Measurements from ENCODE around the gene ARHGAP28. TPM values are rescaled to one million over a fixed set of nuclear protein-coding genes. Genes with fewer than 3 reads are reported as not detected.

The ARHGAP28 gene
- polyA plus RNA-seq, 1 experiment: 5.3 TPM

GRCh38 chr18:6901286-6901926 lies 171.9 kb downstream of the ARHGAP28 start:
- H3K36me3 ChIP-seq (ENCODE audit: control insufficient read depth, insufficient read depth, low read length): no peaks in the 10 kb centered on the region
- no peaks in the 10 kb centered on the region for H3K27me3 ChIP-seq (ENCODE audit: control insufficient read depth, insufficient read depth, low read length)
- POLR2A ChIA-PET: no interaction called here
- no peak for TF ChIP-seq CTCF (IDR thresholded peaks at IDR 0.05; ENCODE audit: insufficient read depth, low read depth, low read length)
- no peak for DNase-seq (ENCODE audit: low read depth)
- no peak overlapping the region for H3K4me3 ChIP-seq (ENCODE audit: low read depth, low read length)
- CTCF ChIA-PET: no interaction called here

GRCh38 chr18:6917072-6917471 lies 187.6 kb downstream of the ARHGAP28 start:
- DNase-seq (ENCODE audit: low read depth): no peak
- Histone ChIP-seq H3K4me3 (ENCODE audit: low read depth, low read length) (no peak overlapping the region), H3K27me3 (ENCODE audit: control insufficient read depth, insufficient read depth, low read length) (no peaks in the 10 kb centered on the region), H3K36me3 (ENCODE audit: control insufficient read depth, insufficient read depth, low read length) (no peaks in the 10 kb centered on the region)
- POLR2A ChIA-PET: no interaction called here
- no peak for TF ChIP-seq CTCF (IDR thresholded peaks at IDR 0.05; ENCODE audit: insufficient read depth, low read depth, low read length)
- CTCF ChIA-PET: interaction anchor here (0.7 to 7.5 kb wide), 2 partner anchors 77 to 261 kb away, joined by 3 to 72 read pairs; no protein-coding TSS in a partner anchor

DNA sequence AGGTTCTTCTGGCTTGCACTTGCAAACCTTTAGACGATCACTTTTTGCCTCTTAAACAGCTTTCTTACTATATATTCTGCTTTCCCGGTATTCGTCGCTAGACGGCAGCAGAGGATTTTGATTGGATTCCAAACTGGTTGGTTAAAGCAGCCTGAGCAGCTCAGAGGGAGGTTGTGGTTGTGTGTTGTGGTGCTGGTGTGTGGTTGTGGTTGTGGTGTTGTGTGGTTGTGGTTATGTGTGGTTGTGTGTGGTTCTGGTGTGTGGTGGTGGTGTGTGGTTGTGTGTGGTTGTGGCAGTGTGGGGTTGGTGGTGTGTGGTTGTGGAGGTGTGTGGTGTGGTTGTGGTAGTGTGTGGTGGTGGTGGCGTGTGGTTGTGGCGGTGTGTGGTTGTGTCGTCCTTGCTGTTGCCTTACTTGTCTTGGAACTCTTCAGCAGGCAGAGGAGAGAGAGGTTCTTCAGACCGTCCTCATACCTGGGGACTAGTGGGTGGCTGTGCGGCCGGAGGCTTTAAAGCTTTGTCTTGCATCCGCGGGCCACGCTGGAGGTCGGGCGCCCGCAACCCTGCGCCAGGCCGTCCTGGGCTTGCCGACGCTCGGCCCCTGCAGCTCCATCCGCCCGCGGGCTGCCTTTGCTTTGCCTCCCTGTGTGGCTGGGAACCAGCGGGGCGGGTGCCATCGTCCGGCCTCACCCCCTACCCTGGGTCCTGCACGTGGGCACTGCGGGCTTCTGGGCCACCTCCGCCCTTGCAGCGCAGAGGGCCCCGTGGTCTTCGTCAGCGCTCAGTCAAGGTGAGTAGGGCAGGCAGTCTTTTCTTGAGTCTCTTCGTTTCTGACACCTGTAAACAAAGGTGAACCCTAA lies 190.8 kb downstream of the ARHGAP28 start:
- ChIA-PET POLR2A (interaction anchor here (1.0 kb wide), 1 partner anchor 257 kb away, joined by 4 read pairs; no protein-coding TSS in a partner anchor), CTCF (interaction anchor here (0.6 to 7.5 kb wide), 30 partner anchors 8 to 1540 kb away, joined by 3 to 93 read pairs (median 6); no protein-coding TSS in a partner anchor)
- no peaks in the 10 kb centered on the region for H3K36me3 ChIP-seq (ENCODE audit: control insufficient read depth, insufficient read depth, low read length)

GRCh38 chr18:6921571-6921970 lies 192.1 kb downstream of the ARHGAP28 start:
- Histone ChIP-seq H3K36me3 (ENCODE audit: control insufficient read depth, insufficient read depth, low read length) (no peaks in the 10 kb centered on the region), H3K27me3 (ENCODE audit: control insufficient read depth, insufficient read depth, low read length) (no peaks in the 10 kb centered on the region), H3K4me3 (ENCODE audit: low read depth, low read length) (no peak overlapping the region)
- no peak for DNase-seq (ENCODE audit: low read depth)
- POLR2A ChIA-PET: no interaction called here
- CTCF ChIA-PET: interaction anchor here (1.5 to 7.5 kb wide), 7 partner anchors 12 to 256 kb away, joined by 5 to 93 read pairs (median 18); no protein-coding TSS in a partner anchor
- TF ChIP-seq CTCF (IDR thresholded peaks at IDR 0.05; ENCODE audit: insufficient read depth, low read depth, low read length): no peak

More for the DNA sequence above, 190.8 kb downstream of the ARHGAP28 start:
- Histone ChIP-seq H3K4me3 (ENCODE audit: low read depth, low read length) (no peak overlapping the region), H3K27me3 (ENCODE audit: control insufficient read depth, insufficient read depth, low read length) (no peaks in the 10 kb centered on the region)
- DNase-seq (ENCODE audit: low read depth): peak; percentile 11
- TF ChIP-seq CTCF (IDR thresholded peaks at IDR 0.05; ENCODE audit: insufficient read depth, low read depth, low read length): peak; percentile 87

DNA sequence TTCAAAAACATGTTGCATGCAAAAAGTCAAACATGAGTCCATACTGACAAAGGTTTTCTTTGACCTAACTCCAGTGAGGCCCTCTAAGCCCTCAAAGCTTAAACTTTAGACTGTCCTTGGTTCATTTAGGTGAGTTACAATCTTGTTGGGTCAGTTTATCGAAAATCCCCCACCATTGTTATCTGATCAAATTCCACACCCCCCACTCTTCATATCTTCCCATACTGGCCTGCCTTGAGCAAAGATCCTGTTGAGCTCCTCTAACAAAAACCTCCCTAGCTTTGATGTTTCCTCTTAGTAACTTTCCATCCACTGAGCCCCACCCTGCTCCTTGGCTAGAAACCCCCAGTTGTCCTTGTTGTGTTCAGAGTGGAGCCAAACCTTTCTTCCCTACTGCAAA lies 193.7 kb downstream of the ARHGAP28 start:
- Histone ChIP-seq H3K27me3 (ENCODE audit: control insufficient read depth, insufficient read depth, low read length) (no peaks in the 10 kb centered on the region), H3K4me3 (ENCODE audit: low read depth, low read length) (no peak overlapping the region), H3K36me3 (ENCODE audit: control insufficient read depth, insufficient read depth, low read length) (no peaks in the 10 kb centered on the region)
- POLR2A ChIA-PET: no interaction called here
- CTCF ChIA-PET: interaction anchor here (7.5 kb wide), 1 partner anchor 254 kb away, joined by 72 read pairs; no protein-coding TSS in a partner anchor
- DNase-seq (ENCODE audit: low read depth): no peak
- TF ChIP-seq CTCF (IDR thresholded peaks at IDR 0.05; ENCODE audit: insufficient read depth, low read depth, low read length): no peak

All from BJ (cell line).